ENCODE measurements around the gene CCDC122. TPM values are rescaled to one million over a fixed set of nuclear protein-coding genes. Genes with fewer than 3 reads are reported as not detected.

Gene CCDC122
- total and polyA plus RNA-seq, 2 of the 8 experiments (the other 6 are each of a cell fraction or from before 2014, with no cell fraction given): 2.9 to 5.8 TPM

GRCh38 chr13:43915451-43915850 is 35.9 kb upstream of the CCDC122 start:
- Histone ChIP-seq H3K4ac (replicated peaks; ENCODE audit: insufficient read length, low read depth, low read length) (no peak overlapping the region), H2AFZ (ENCODE audit: low read length) (peak overlapping the region; percentile 30; the same call in 1 of the 2 replicates), H3K56ac (replicated peaks; ENCODE audit: insufficient read length, low read depth, low read length) (no peak overlapping the region), H3K27me3 (replicated peaks in 1 of 4; ENCODE audit: control insufficient read depth in 3 of 4, extremely low read depth in 1 of 4, insufficient read depth in 3 of 4, low read length in 3 of 4) (no peaks in the 10 kb centered on the region), H3K27ac (ENCODE audit: low read depth, low read length) (no peak overlapping the region), H3K14ac (ENCODE audit: insufficient read length) (no peak overlapping the region), H3K23me2 (ENCODE audit: low read depth, low read length) (no peaks in the 10 kb centered on the region; the same call in 1 of the 2 replicates), H4K8ac (ENCODE audit: extremely low read depth, insufficient read depth, low read length) (no peak overlapping the region), H3K23ac (ENCODE audit: insufficient read length) (no peak overlapping the region), H3K4me3 (ENCODE audit: extremely low read depth in 1 of 4, insufficient read depth in 2 of 4, low read depth in 3 of 4, low read length in 4 of 4) (no peak overlapping the region), H2BK120ac (replicated peaks; ENCODE audit: low read depth, low read length) (no peak overlapping the region), H4K20me1 (replicated peaks in 1 of 2; ENCODE audit: control insufficient read depth in 1 of 2, insufficient read depth in 2 of 2, low read length in 2 of 2) (no peaks in the 10 kb centered on the region), H2BK15ac (ENCODE audit: low read length) (no peak overlapping the region), H3K18ac (ENCODE audit: extremely low read depth, low read length) (no peak overlapping the region), H2BK5ac (ENCODE audit: low read depth, low read length) (no peak overlapping the region), H3K4me1 (replicated peaks in 1 of 4; ENCODE audit: control insufficient read depth in 3 of 4, insufficient read depth in 4 of 4, low read length in 3 of 4) (no peaks in the 10 kb centered on the region), H4K91ac (replicated peaks; ENCODE audit: insufficient read length, low read length) (no peak overlapping the region), H2AK5ac (ENCODE audit: low read depth, low read length) (no peak overlapping the region), H2BK20ac (ENCODE audit: low read length) (no peak overlapping the region), H2BK12ac (ENCODE audit: low read depth, low read length) (no peak overlapping the region), H3K36me3 (ENCODE audit: control insufficient read depth in 2 of 4, insufficient read depth in 4 of 4, low read length in 3 of 4) (no peaks in the 10 kb centered on the region), H3K79me2 (ENCODE audit: control insufficient read depth in 1 of 2, insufficient read depth in 2 of 2, low read length in 2 of 2) (no peaks in the 10 kb centered on the region), H3K9ac (replicated peaks in 1 of 4; ENCODE audit: extremely low read depth in 1 of 4, low read depth in 3 of 4, low read length in 3 of 4) (no peak overlapping the region), H3K79me1 (ENCODE audit: low read depth, low read length) (no peaks in the 10 kb centered on the region), H3K9me3 (ENCODE audit: insufficient read depth in 2 of 2, low read depth in 1 of 2, low read length in 1 of 2) (no peaks in the 10 kb centered on the region), H3K4me2 (ENCODE audit: insufficient read depth in 1 of 2, low read depth in 2 of 2, low read length in 2 of 2) (no peak overlapping the region), H4K5ac (ENCODE audit: insufficient read length, low read depth, low read length) (no peak overlapping the region)
- ChIA-PET POLR2A (ENCODE audit: partially characterized antibody) (no interaction called here), CTCF (ENCODE audit: partially characterized antibody) (interaction anchor here (1.0 to 1.5 kb wide), 6 partner anchors 10 to 251 kb away, joined by 3 to 6 read pairs (median 3); no protein-coding TSS in a partner anchor)
- 94% methylated on average over 6 of the region's 6 CpGs; no CpG with 5 or more reads in 1 of the 2 experiments for WGBS, 2 experiments (ENCODE audit: extremely low coverage in 1 of 2, insufficient coverage in 1 of 2, insufficient read length in 1 of 2, insufficient replicate concordance in 2 of 2, low coverage in 1 of 2, low lambda C conversion rate in 2 of 2, missing lambda C conversion rate in 1 of 2)
- TF ChIP-seq RFX5 (IDR thresholded peaks at IDR 0.05; ENCODE audit: borderline replicate concordance, low read depth, low read length) (no peak), JUND (IDR thresholded peaks at IDR 0.05; ENCODE audit: low read length) (no peak), FOSL1 (IDR thresholded peaks at IDR 0.05; ENCODE audit: insufficient read depth, low read depth, low read length) (no peak)
- no peak for FAIRE-seq
- DNase-seq (ENCODE audit: low read depth in 1 of 2, low spot score in 2 of 2): no peak
